Measurements from ENCODE around the gene GALNTL6.
"Not testable (repeated sequence)": the region's sequence is repeated elsewhere in the genome, so short reads cannot be mapped to it uniquely, and the experiment has no call there.

Gene GALNTL6

GRCh38 chr4:172927096-172927814 is 1114.1 kb downstream of the GALNTL6 start:
- DNase-seq, result peak in 1 of 56 donors; percentile 0

GRCh38 chr4:172928347-172928746 is 1115.1 kb downstream of the GALNTL6 start:
- DNase-seq, result no peak

- DNase-seq, result no peak
These were observed 1125.0 kb downstream of the GALNTL6 start for GRCh38 chr4:172938072-172938829.

GRCh38 chr4:172938870-172939269 is 1125.7 kb downstream of the GALNTL6 start:
- DNase-seq, result no peak

- no peak for DNase-seq
These were observed 1129.6 kb downstream of the GALNTL6 start for GRCh38 chr4:172942840-172943239.

GRCh38 chr4:172945611-172946010 is 1132.4 kb downstream of the GALNTL6 start:
- no peak for DNase-seq

GRCh38 chr4:172946503-172946902 is 1133.3 kb downstream of the GALNTL6 start:
- no peak for DNase-seq

GRCh38 chr4:172947594-172947993 is 1134.4 kb downstream of the GALNTL6 start:
- DNase-seq, result no peak

- no peak for DNase-seq
These were observed 1137.8 kb downstream of the GALNTL6 start for GRCh38 chr4:172950990-172951389.

- no peak for DNase-seq
These were observed 1138.7 kb downstream of the GALNTL6 start for GRCh38 chr4:172951679-172952451.

- DNase-seq, result no peak
These were observed 1140.8 kb downstream of the GALNTL6 start for GRCh38 chr4:172953896-172954568.

GRCh38 chr4:172956340-172956739 is 1143.1 kb downstream of the GALNTL6 start:
- DNase-seq, result not testable (repeated sequence)

- no peak for DNase-seq
These were observed 1144.0 kb downstream of the GALNTL6 start for GRCh38 chr4:172957216-172957615.

GRCh38 chr4:172962564-172963353 is 1149.6 kb downstream of the GALNTL6 start:
- DNase-seq, result peak in 11 of 56 donors; percentile 1 to 39 (median 4)

- no peak for DNase-seq
These were observed 1150.5 kb downstream of the GALNTL6 start for GRCh38 chr4:172963498-172964294.

GRCh38 chr4:172970189-172970588 is 1157.0 kb downstream of the GALNTL6 start:
- DNase-seq, result not testable (repeated sequence)

- DNase-seq, result no peak
These were observed 1161.4 kb downstream of the GALNTL6 start for GRCh38 chr4:172974586-172974985.

GRCh38 chr4:172975651-172976229 is 1162.5 kb downstream of the GALNTL6 start:
- no peak for DNase-seq

- not testable (repeated sequence) for DNase-seq
These were observed 1164.4 kb downstream of the GALNTL6 start for GRCh38 chr4:172977491-172978041.
